HG03565 (cell line): ENCODE measurements around the gene ATAT1.
"Not testable (repeated sequence)": the region's sequence is repeated elsewhere in the genome, so short reads cannot be mapped to it uniquely, and the experiment has no call there.

ENCODE experiments used
- ATAC-seq: cut with Tn5 transposase; IDR thresholded peaks from one replicate; pipeline ENCODE4 v1.9.1; 2021; ENCODE audit warnings: mild to moderate bottlenecking, moderate library complexity; ENCODE audit not compliant: unreplicated experiment

The ATAT1 gene

GRCh38 chr6:30647242-30648116 is 20.8 kb downstream of the ATAT1 start:
- peak; percentile 44 for ATAC-seq

- ATAC-seq: no peak
Observed at GRCh38 chr6:30651143-30651542, 24.5 kb downstream of the ATAT1 start.

- ATAC-seq: no peak
Observed at GRCh38 chr6:30654798-30655742, 28.4 kb downstream of the ATAT1 start.

- ATAC-seq: no peak
Observed at GRCh38 chr6:30655743-30656094, 29.0 kb downstream of the ATAT1 start.

- no peak for ATAC-seq
Observed at GRCh38 chr6:30656513-30656912, 29.8 kb downstream of the ATAT1 start.

- no peak for ATAC-seq
Observed at GRCh38 chr6:30657454-30657853, 30.8 kb downstream of the ATAT1 start.

- ATAC-seq: not testable (repeated sequence)
Observed at GRCh38 chr6:30657922-30658321, 31.2 kb downstream of the ATAT1 start.

- ATAC-seq: no peak
Observed at GRCh38 chr6:30664994-30665767, 38.5 kb downstream of the ATAT1 start.

- ATAC-seq: not testable (repeated sequence)
Observed at GRCh38 chr6:30666300-30666699, 39.6 kb downstream of the ATAT1 start.

GRCh38 chr6:30670760-30671527 is 44.3 kb downstream of the ATAT1 start:
- no peak for ATAC-seq

GRCh38 chr6:30672445-30673253 is 46.0 kb downstream of the ATAT1 start, which contains the start of gene DHX16:
TSS of gene DHX16 (minus strand) at chr6:30673006. CDS start at chr6:30672841, 165 bp downstream.
- ATAC-seq: peak; percentile 72

GRCh38 chr6:30676660-30677285 is 50.1 kb downstream of the ATAT1 start:
- no peak for ATAC-seq

GRCh38 chr6:30678964-30679726 is 52.5 kb downstream of the ATAT1 start:
- ATAC-seq: peak; percentile 33

- no peak for ATAC-seq
Observed at GRCh38 chr6:30679765-30680535, 53.3 kb downstream of the ATAT1 start.

GRCh38 chr6:30681766-30682142 is 55.1 kb downstream of the ATAT1 start:
- ATAC-seq: no peak

- ATAC-seq: peak; percentile 33
Observed at GRCh38 chr6:30682143-30683117, 55.8 kb downstream of the ATAT1 start.
